Chondrocyte (in vitro differentiated cells): ENCODE measurements around the gene NCOR2. TPM values are rescaled to one million over a fixed set of nuclear protein-coding genes. Genes with fewer than 3 reads are reported as not detected.

Experiments used
- DNase-seq: peaks from one replicate; pipeline ENCODE4 v3.0.0; 2021; ENCODE audit warnings: mixed read lengths, low spot score
- H3K27ac Mint-ChIP-seq: one replicate; pipeline ENCODE4 v1.8.0; 2021; ENCODE audit warnings: mild to moderate bottlenecking, moderate library complexity, mixed read lengths; ENCODE audit not compliant: unreplicated experiment
- H3K27me3 Mint-ChIP-seq: 2 replicates; pipeline ENCODE4 v1.8.0; 2021; ENCODE audit warnings: low read depth, mixed read lengths
- H3K36me3 Mint-ChIP-seq: 2 replicates; pipeline ENCODE4 v1.8.0; 2021; ENCODE audit warnings: low read depth, mixed read lengths
- H3K4me1 Mint-ChIP-seq: 2 replicates; pipeline ENCODE4 v1.8.0; 2021; ENCODE audit warnings: low read depth, mild to moderate bottlenecking, mixed read lengths
- H3K4me3 Mint-ChIP-seq: one replicate; pipeline ENCODE4 v1.8.0; 2021; ENCODE audit warnings: mild to moderate bottlenecking, moderate library complexity, mixed read lengths; ENCODE audit not compliant: unreplicated experiment
- H3K9me3 Mint-ChIP-seq: 2 replicates; pipeline ENCODE4 v1.8.0; 2021; ENCODE audit warnings: low read depth, mixed read lengths
- long read RNA-seq: library from polyadenylated mRNA; stranded (forward); transcript quantifications from one replicate; pipeline ENCODE4 v2.0.0, GENCODE V29; 2021
- total RNA-seq: library from RNA; stranded (reverse); gene quantifications from 3 replicates; pipeline ENCODE4 v1.2.1, GENCODE V29; 2021
- TF ChIP-seq, protein P1 (sequence below): fragments of 200-600 bp; sonication (generic); IDR thresholded peaks from 2 replicates; pipeline ENCODE4 v1.5.0; 2021; ENCODE audit warnings: antibody characterized with exemption, mild to moderate bottlenecking, moderate library complexity

The NCOR2 gene
- total RNA-seq: 327 to 390 TPM (median 348 TPM) in 3 replicates
- long read RNA-seq, partial matches to known transcripts: 24 of 88 reads
- long read RNA-seq, other reads (novel, unspliced or antisense): 64 of 88 reads

DNA sequence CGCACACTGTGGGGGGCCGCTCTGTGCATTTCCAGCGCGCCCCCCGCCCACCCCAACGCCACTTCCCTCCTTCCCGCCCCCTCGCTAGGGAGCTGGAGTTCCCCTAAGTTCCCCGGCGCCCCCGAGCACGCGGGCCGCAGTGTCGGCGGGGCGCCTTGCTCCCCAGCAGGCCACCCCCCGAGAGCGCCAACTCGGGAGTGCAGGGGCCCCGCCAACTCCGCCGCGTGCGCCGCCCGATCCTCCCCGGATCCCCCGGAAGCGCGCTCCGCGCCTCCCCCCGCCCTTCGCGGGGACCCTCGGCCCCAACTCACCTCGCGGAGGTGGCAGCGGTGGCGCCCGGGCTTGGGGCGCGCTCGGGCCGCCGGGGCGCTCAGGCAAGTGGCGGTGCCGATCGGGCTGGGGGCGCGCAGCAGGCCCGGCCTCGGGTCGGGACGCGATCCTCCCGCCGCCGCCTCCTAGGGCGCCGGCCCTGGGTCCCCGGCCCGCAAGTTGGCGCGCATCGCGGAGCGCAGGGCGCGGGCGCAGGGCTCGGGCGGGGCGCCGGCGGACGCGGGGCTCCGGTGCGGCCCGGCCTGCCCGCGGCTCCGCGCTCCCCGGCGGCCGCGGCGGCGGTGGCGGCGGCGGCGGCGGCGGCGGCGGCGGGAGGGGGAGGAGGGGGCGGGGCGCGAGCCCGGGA, at the start of gene NCOR2:
NCOR2 (minus strand) TSS at position 616 of the 676 bp plus-strand sequence. CDS start 72,361 bp downstream, outside the sequence.
- H3K4me1 Mint-ChIP-seq: peaks cover 39% of the 10 kb centered on the region

DNA sequence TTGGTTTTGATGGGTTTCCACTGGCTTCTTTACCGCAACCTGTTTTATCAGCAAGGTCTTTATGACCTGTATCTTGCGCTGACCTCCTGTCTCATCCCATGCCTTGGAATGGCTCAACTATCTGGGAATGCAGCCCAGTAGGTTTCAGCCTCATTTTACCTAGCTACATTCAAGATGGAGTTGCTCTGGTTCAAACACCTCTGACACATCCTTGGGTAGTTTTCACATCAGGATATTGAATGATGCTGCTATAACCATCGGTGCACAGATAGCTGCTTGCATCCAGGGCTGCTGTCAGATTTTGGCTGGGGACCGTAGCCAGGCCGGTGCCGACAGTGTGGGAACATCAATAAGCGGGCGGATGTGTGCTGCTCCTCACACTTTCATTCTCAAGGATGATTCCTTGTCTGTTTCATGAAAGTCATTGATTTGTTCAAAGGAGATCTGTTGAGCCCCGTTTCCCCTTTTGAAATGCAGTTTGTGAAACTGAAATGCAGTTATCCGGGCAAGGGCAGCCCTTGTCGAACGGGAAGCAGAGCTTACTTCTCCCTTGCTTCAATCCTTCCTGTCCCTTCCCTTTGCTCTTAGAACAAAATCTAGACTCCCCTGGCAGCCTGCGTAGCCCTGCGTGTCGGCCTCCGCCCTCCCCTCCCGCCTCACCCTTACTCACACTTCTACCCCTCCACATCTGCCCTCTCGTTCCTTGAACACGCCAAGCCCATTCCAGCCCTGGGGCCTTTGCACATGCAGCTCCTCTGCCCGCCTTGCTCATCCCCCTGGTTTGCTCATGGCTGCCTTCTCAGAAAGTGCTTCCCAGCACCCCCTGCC, 49.2 kb upstream of the NCOR2 start:
- peaks cover 4% of the 10 kb centered on the region for H3K9me3 Mint-ChIP-seq
- no peak overlapping the region for H3K27ac Mint-ChIP-seq
- TF ChIP-seq, protein P1, sequence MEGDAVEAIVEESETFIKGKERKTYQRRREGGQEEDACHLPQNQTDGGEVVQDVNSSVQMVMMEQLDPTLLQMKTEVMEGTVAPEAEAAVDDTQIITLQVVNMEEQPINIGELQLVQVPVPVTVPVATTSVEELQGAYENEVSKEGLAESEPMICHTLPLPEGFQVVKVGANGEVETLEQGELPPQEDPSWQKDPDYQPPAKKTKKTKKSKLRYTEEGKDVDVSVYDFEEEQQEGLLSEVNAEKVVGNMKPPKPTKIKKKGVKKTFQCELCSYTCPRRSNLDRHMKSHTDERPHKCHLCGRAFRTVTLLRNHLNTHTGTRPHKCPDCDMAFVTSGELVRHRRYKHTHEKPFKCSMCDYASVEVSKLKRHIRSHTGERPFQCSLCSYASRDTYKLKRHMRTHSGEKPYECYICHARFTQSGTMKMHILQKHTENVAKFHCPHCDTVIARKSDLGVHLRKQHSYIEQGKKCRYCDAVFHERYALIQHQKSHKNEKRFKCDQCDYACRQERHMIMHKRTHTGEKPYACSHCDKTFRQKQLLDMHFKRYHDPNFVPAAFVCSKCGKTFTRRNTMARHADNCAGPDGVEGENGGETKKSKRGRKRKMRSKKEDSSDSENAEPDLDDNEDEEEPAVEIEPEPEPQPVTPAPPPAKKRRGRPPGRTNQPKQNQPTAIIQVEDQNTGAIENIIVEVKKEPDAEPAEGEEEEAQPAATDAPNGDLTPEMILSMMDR: no peak
- no peak overlapping the region for H3K4me3 Mint-ChIP-seq
- no peaks in the 10 kb centered on the region for H3K36me3 Mint-ChIP-seq
- DNase-seq: no peak
- peaks cover 11% of the 10 kb centered on the region for H3K27me3 Mint-ChIP-seq
- H3K4me1 Mint-ChIP-seq: peaks cover 15% of the 10 kb centered on the region

More for the DNA sequence above, at the start of gene NCOR2:
- H3K36me3 Mint-ChIP-seq: no peaks in the 10 kb centered on the region
- peak within 1 kb of the TSS; percentile 85 for H3K4me3 Mint-ChIP-seq
- DNase-seq: no peak
- H3K27me3 Mint-ChIP-seq: no peaks in the 10 kb centered on the region
- H3K9me3 Mint-ChIP-seq: no peaks in the 10 kb centered on the region
- TF ChIP-seq, protein P1: peak; percentile 3
- H3K27ac Mint-ChIP-seq: peak within 1 kb of the TSS; percentile 98

DNA sequence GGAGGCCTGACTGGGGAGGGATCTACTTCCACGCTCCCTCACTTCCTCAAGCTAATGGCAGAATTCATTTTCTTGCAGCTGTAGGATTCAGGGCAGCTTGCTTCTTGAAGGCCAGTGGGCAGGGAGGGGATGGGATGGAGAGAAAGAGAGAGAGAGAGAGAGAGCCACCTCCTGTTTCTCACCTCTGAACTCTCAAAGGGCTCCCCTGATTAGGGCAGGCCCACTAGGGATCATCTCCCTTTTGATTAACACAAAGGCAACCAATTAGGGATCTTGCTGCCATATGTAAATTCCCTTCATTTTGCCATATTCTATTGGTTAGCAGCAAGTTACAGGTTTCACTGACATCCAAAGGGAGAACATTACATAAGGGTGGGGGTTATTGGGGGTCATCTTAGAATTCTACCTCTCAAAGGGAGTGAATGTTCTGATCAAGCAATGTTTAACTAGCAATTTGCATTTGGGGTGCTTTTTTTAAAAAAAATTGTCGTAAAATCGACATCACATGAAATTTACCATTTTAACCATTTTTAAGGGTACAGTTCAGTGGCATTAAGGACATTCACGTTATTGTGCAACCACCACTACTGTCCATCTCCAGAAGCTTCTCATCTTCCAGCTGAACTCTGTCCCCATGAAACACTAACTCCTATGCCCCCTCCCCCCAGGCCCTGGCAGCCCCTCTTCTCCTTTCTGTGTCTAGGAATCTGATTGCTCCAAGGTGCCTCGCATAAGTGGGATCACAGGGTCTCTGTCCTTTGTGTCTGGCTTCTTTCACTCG, 47.3 kb upstream of the NCOR2 start:
- H3K36me3 Mint-ChIP-seq: no peaks in the 10 kb centered on the region
- H3K4me1 Mint-ChIP-seq: peaks cover 8% of the 10 kb centered on the region
- H3K9me3 Mint-ChIP-seq: peaks cover 4% of the 10 kb centered on the region
- peaks cover 11% of the 10 kb centered on the region for H3K27me3 Mint-ChIP-seq
- TF ChIP-seq, protein P1: no peak
- DNase-seq: no peak
- H3K27ac Mint-ChIP-seq: no peak overlapping the region
- no peak overlapping the region for H3K4me3 Mint-ChIP-seq

DNA sequence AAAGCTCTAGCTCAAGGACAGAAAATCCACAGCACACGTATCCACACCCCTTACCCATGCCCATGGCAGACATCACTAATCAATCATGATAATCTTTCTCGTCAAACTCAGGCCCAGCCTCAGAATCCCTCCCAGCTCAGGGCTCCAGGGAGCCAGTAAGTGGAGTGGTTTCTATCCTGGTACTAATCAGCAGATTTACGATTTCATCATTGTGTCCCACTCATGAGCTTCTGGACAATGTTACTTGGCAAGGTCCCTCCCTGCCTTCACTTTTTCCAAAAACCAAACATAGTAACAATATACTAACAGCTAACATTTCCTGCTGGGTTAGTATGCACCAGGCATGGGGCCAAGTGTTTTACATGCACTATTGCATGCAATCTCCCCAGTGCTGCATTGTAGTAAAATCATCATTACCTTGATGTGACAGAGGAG, 45.8 kb upstream of the NCOR2 start:
- H3K4me3 Mint-ChIP-seq: no peak overlapping the region
- H3K36me3 Mint-ChIP-seq: no peaks in the 10 kb centered on the region
- TF ChIP-seq, protein P1: no peak
- peaks cover 6% of the 10 kb centered on the region for H3K27me3 Mint-ChIP-seq
- peak overlapping the region; percentile 19 for H3K27ac Mint-ChIP-seq
- peaks cover 17% of the 10 kb centered on the region for H3K4me1 Mint-ChIP-seq
- no peak for DNase-seq
- H3K9me3 Mint-ChIP-seq: peaks cover 4% of the 10 kb centered on the region

DNA sequence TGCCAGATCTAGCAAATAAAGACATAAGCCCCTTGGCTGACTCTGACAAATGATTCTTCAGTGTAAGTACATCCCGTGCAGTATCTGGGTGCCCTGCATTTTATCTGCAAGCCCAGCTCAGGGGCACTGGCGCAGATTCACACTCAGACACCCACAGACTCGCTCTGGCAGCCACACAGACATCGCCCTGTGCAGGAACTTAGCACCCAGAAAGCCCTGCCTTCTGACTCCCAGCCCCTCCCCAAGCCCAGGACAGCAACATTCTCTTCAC, 44.9 kb upstream of the NCOR2 start:
- TF ChIP-seq, protein P1: no peak
- no peak overlapping the region for H3K27ac Mint-ChIP-seq
- no peak overlapping the region for H3K4me3 Mint-ChIP-seq
- no peak for DNase-seq
- H3K27me3 Mint-ChIP-seq: peaks cover 4% of the 10 kb centered on the region
- H3K4me1 Mint-ChIP-seq: peaks cover 17% of the 10 kb centered on the region
- no peaks in the 10 kb centered on the region for H3K36me3 Mint-ChIP-seq
- H3K9me3 Mint-ChIP-seq: peaks cover 4% of the 10 kb centered on the region
